Stimulated activated CD4-positive, alpha-beta T cell treated with anti-CD3 and anti-CD28 coated beads, Interleukin-4, amount 100 ng/mL, for 4 hours (primary cell): ENCODE data around the gene STK40.
A peak's percentile ranks its signal among the peaks of the same experiment; 100 is the strongest.

ENCODE experiments used
- DNase-seq, 2 experiments: peaks; one replicate each; pipeline ENCODE4 v3.0.0-alpha.2; 2020

STK40 gene

DNA sequence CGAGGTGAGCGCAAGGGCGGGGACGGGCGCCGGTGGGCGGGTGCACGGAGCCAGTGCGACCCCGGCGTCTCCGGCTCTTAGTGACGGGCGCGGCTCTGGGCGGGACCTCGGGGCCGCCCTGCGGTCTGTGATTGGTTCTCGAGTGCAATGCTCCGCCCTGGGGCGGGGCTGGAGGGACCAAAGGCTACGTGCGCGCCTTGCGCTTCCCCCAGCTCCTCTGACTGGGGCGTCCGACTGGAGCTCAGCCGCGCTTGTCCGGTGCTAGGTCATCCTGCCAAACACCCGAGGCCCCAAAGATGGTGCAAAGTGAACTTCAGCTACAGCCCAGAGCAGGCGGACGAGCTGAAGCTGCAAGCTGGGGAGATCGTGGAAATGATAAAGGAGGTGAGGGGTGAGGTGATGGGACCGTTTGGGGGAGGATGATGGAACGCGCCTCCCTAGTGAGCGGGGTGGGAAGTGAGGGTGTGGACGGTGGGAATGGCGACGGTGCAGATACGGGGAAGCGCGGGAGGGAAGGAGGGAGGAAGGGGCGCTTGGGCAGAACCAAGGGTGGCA is 78.7 kb downstream of the STK40 start:
- peak; percentile 89 to 91 for DNase-seq

DNA sequence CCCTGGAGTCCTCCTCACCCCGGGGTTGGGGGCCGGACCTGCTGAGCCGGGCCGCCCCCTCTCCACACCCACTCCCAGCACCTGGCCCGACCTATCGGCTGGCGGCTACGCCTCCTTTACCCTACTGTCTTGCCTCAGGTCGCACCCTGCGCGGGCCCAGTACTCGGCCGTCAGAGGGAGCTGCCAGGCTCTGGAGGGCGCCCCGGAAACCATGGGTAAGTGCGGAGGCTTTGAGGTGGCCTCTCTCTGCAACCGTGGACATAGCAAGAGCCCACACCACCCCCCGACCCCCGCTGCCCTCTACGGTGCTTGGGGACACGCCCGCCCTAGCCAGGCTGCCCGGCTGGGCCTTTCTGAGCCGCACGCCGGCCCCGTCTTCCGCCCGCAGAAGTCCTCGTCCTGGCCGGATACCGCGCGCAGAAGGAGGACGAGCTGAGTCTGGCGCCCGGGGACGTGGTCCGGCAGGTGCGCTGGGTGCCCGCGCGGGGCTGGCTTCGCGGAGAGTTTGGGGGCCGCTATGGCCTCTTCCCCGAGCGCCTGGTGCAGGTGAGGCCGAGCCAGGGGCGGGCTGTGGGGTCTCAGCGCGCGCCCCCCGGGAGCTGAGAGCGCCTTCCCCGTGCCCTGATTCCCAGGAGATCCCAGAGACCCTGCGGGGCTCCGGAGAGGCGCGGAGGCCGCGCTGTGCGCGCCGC is 79.4 kb downstream of the STK40 start, which contains the start of gene SH3D21:
Gene SH3D21, plus strand, starts transcription at position 159 of the 692 bp plus-strand sequence. Its CDS starts 53 bp downstream, at position 212.
- DNase-seq: peak; percentile 44 to 48

DNA sequence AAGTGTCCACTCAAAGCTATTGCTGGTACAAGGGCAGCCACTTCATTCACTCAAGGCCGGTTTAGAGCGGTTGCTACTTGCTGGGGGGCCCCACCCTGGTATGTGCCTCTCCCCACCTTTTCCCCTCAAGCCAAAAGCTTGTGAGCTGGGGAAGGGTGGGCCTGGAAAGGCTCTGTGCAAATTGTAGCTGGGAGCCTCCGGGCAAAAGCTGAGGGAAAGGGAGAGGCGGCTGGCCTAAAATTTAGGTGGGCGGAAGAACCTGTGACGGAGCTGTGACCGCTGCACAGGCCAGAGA is 79.9 kb downstream of the STK40 start:
- no peak for DNase-seq

DNA sequence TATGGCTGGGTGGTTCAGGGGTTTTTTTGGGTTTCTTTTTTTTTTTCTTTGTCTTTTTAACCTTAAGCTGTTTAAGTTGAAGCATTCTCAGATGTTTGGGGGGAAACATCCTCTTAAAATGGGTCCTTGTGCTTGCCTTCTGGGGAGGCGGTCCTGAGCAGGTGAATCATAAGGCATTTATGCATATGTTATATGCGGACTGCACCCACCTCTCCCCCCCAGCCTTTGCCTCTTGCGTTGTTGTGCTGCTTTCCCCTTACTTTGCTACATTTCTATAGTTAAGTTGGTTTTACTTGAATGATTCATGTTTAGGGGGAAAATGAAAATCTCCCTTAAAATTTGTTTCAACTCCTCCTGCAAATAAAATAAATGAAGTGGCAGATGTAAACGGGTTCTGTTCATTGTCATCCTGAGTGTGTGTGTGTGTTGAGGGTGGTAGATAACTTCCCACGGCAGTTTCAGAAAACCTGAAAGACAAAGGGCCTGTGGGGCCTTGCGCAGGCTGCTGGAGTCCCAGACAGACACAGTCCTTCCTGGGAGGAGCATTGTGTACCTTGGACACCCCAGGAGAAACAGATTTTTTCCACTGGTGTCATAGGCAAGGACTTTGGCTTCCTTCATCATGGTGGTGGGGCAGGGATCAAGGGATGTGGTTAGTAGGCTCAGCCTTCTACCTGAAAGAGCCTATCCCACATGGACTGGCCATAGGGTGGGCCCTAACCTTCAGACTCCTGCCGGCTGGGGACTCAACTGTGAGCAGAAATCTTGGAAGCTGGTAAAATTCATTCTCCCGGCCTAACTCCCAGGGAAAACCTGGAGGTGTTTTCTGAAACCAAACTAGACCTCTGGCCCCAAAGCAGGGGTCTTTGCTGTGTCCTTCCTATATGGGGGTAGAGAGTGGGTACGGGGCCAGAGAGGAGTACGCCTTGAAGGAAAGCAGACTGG is 80.5 kb downstream of the STK40 start:
- DNase-seq: peak in 1 of 2 experiments; percentile 38

DNA sequence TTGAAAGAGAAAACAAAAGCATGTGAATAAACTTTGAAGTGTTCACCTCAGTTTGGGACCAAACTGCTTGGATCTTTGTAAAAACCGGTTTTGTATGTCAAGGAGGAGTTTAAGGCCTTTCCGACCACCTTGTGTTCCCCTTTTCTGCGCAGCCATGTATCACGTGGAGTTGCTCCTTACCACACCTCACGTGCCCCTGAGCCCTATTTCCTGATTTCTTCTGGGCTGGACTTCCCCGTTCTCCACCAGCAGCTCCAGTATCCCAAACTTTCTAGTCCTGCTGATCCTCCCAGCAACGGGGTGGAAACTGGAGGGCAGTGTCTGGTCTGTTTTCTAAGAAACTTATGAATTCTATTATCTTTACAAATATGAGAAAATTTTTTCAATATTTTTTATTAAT is 81.2 kb downstream of the STK40 start:
- DNase-seq: no peak

DNA sequence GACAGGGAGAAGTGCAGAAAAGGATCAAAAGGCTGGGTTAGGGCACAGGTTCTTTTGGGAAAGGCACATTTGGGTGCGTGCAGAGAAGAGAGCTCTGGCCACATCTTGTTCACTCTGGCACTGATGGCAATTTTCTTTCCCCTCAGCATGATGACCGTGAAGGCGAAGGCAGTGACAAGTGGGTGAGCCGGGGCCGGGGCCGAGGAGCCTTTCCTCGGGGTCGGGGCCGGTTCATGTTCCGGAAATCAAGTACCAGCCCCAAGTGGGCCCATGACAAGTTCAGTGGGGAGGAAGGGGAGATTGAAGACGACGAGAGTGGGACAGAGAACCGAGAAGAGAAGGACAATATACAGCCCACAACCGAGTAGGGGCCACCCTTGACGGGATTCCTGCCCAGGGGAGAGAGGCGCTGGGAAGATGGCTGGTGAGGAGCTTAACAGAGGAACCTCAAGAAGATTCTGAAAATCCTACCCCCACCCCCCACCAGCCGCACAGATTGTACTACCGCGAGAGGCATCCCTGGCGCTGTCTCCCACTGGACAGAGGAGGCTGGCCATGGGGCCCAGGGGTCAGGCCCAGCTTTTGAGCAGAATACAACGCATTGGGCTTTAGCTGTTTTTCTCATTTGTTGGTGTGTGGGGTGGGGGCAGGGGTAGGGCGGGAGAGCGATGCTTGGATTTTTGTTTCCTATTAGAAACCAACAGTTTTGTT is 81.9 kb downstream of the STK40 start:
- DNase-seq: no peak

DNA sequence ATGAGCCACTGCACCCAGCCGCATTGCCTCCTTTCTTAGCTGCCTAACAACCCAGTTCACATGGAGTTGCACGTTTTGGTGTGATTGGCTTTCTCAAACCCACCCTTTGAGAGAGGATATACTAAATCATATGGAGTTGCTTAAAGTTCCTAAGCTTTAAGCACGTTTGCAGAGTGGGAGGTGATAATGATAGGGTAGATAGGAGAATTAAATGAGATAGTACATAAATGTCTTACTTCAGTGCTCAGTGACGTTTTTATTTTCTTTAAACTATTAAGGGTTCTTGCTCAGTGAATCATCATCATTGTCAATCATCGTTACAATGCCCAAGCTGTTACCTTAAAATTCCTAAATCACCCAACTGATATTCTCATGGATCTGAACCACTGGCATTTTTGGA is 82.5 kb downstream of the STK40 start:
- DNase-seq: no peak

DNA sequence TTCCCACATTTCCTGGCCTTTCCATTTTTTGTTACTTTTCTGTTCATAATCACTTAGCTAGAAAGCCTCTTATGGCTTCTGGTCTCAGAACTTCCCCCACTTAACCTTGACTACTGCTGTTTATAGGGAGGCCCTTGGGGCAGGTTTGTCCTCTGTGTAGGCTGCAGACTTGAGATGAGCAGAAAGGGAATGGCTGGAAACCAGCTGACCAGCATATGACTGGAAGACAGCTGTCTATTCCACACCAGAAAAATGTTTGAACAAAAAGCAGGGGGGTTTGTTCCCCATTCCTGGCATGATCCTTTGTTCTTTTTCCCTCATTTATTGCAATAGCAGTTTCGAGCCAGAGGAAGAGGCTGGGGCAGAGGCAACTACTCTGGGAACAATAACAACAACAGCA is 84.5 kb downstream of the STK40 start:
- DNase-seq: no peak

DNA sequence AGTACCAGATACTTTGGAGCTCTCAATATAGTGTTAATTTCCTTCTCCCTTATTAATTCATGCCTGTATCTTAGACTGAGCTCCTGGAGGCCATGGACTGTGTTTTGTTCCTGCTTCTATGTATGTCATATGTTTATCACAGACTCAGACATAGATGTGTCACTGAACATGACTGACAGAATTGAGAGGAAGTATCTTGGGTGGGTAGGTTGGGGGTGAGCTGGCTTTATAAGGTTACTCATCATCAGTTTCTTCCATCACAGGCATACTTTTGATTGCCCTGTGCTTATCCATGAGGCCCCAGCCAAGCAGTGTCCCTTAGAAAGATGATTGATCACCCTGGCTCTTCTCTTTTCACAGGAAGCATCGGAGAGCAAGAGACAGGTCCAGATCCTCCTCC is 85.2 kb downstream of the STK40 start:
- DNase-seq: no peak

DNA sequence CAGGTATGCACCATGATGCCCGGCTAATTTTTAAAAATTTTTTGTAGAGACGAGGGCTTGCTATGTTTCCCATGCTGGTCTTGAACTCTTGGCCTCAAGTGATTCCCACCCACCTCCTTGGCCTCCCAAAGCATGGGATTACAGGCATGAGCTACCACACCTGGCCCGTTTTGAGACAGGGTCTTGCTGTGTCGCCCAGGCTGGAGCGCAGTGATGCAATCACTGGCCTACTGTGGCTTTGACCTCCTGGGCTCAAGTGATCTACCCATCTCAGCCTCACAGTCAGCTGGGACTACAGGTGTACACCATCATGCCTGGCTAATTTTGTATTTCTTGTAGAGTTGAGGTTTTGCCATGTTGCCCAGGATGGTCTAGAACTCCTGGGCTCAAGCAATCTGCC is 87.1 kb downstream of the STK40 start:
- DNase-seq: no peak

DNA sequence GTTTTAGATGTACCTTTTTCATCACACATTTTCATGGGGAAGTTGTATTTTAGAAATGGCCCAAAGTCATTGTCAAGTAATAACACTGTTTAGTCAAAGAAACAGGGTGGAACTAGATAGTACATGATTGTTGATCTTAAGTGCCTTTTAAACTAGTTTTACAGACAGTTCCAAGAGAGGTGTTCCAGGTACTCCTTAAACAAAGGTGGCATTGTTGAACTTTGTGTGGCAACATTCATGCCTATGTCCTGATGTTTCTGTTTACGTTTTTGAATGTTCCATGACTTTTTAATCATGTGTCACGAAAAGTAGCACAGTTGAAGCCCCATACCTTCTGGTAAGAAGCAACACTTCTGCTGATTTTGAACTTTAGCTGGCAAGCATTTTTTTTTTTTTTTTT is 88.7 kb downstream of the STK40 start:
- DNase-seq: no peak

DNA sequence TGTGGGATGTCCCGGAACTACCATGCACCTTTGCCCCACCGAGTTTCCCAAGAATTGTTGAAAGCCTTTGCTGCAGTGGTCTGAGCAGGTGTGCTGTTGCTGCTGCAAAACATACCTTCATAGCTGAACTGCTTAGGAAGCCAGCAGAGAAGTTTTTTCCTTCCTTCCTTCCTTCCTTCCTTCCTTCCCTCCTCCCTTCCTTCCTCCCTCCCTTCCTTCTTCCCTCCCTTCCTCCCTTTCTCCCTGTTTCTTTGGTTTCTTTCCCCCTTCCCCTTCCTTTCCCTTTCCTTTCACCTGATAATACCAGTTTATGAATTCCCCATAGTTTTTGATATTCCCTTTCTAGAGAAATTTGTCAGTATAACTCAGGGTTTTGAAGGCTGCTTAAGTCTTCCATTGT is 90.3 kb downstream of the STK40 start:
- no peak for DNase-seq
